ENCODE data around the gene CAMKMT.

Gene CAMKMT

GRCh38 chr2:44444881-44445280 lies 83.1 kb downstream of the CAMKMT start:
- DNase-seq (ENCODE audit: low read depth) = no peak

- no peak for DNase-seq (ENCODE audit: low read depth)
Measured at GRCh38 chr2:44448860-44449527, 87.2 kb downstream of the CAMKMT start.

- no peak for DNase-seq (ENCODE audit: low read depth)
Measured at GRCh38 chr2:44450082-44450481, 88.3 kb downstream of the CAMKMT start.

GRCh38 chr2:44450806-44451205 lies 89.1 kb downstream of the CAMKMT start:
- peak; percentile 5 for DNase-seq (ENCODE audit: low read depth)

GRCh38 chr2:44452069-44452583 lies 90.4 kb downstream of the CAMKMT start:
- DNase-seq (ENCODE audit: low read depth) = no peak

- no peak for DNase-seq (ENCODE audit: low read depth)
Measured at GRCh38 chr2:44453259-44453658, 91.5 kb downstream of the CAMKMT start.

- no peak for DNase-seq (ENCODE audit: low read depth)
Measured at GRCh38 chr2:44455877-44456276, 94.1 kb downstream of the CAMKMT start.

GRCh38 chr2:44456946-44457345 lies 95.2 kb downstream of the CAMKMT start:
- no peak for DNase-seq (ENCODE audit: low read depth)

- no peak for DNase-seq (ENCODE audit: low read depth)
Measured at GRCh38 chr2:44459739-44460138, 98.0 kb downstream of the CAMKMT start.

- no peak for DNase-seq (ENCODE audit: low read depth)
Measured at GRCh38 chr2:44462934-44463849, 101.4 kb downstream of the CAMKMT start.

- no peak for DNase-seq (ENCODE audit: low read depth)
Measured at GRCh38 chr2:44464437-44464836, 102.7 kb downstream of the CAMKMT start.

GRCh38 chr2:44470151-44470550 lies 108.4 kb downstream of the CAMKMT start:
- DNase-seq (ENCODE audit: low read depth) = no peak

- no peak for DNase-seq (ENCODE audit: low read depth)
Measured at GRCh38 chr2:44477657-44478414, 116.1 kb downstream of the CAMKMT start.

- peak; percentile 84 for DNase-seq (ENCODE audit: low read depth)
Measured at GRCh38 chr2:44479127-44479887, 117.6 kb downstream of the CAMKMT start.

- DNase-seq (ENCODE audit: low read depth) = no peak
Measured at GRCh38 chr2:44480068-44480467, 118.3 kb downstream of the CAMKMT start.

GRCh38 chr2:44487052-44487451 lies 125.3 kb downstream of the CAMKMT start:
- no peak for DNase-seq (ENCODE audit: low read depth)

- DNase-seq (ENCODE audit: low read depth) = no peak
Measured at GRCh38 chr2:44490726-44491125, 129.0 kb downstream of the CAMKMT start.

- DNase-seq (ENCODE audit: low read depth) = no peak
Measured at GRCh38 chr2:44494006-44494405, 132.3 kb downstream of the CAMKMT start.

GRCh38 chr2:44495035-44495434 lies 133.3 kb downstream of the CAMKMT start:
- DNase-seq (ENCODE audit: low read depth) = no peak

GRCh38 chr2:44495544-44495943 lies 133.8 kb downstream of the CAMKMT start:
- no peak for DNase-seq (ENCODE audit: low read depth)

- DNase-seq (ENCODE audit: low read depth) = no peak
Measured at GRCh38 chr2:44496130-44496529, 134.4 kb downstream of the CAMKMT start.

- no peak for DNase-seq (ENCODE audit: low read depth)
Measured at GRCh38 chr2:44498551-44498950, 136.8 kb downstream of the CAMKMT start.

All from EH (cell line).